IPS DF 6.9 (cell line): ENCODE data around the gene TIMP4.

Source experiments
- DNase-seq: peaks from one replicate; pipeline ENCODE4 v3.0.0-alpha.2; 2013; ENCODE audit warnings: low read depth, low spot score
- H3K27ac ChIP-seq: one replicate; pipeline ENCODE4 v1.5.1; 2013; ENCODE audit warnings: low read length, control low read depth
- H3K27me3 ChIP-seq: 2 replicates; pipeline ENCODE4 v1.6.1; 2013; ENCODE audit warnings: mild to moderate bottlenecking, low read length; ENCODE audit not compliant: control insufficient read depth, insufficient read depth
- H3K36me3 ChIP-seq: 2 replicates; pipeline ENCODE4 v1.6.1; 2013; ENCODE audit warnings: low read length; ENCODE audit not compliant: control insufficient read depth, insufficient read depth
- H3K4me1 ChIP-seq: 2 replicates; pipeline ENCODE4 v1.6.1; 2013; ENCODE audit warnings: low read length; ENCODE audit not compliant: control insufficient read depth, insufficient read depth
- H3K4me3 ChIP-seq: 2 replicates; pipeline ENCODE4 v1.5.1; 2013; ENCODE audit warnings: mild to moderate bottlenecking, low read length
- H3K9me3 ChIP-seq: 2 replicates; pipeline ENCODE4 v1.6.1; 2013; ENCODE audit warnings: low read length, inconsistent platforms; ENCODE audit not compliant: control insufficient read depth, insufficient read depth
- WGBS: extraction: QIAGEN DNeasy Blood & Tissue Kit; methylation state at CpG from one replicate; pipeline ENCODE4 v1.1.7; 2013; ENCODE audit warnings: mixed read lengths, missing lambda C conversion rate; ENCODE audit not compliant: insufficient read length, insufficient coverage; 5-methylcytosine and 5-hydroxymethylcytosine counted together

Gene TIMP4

GRCh38 chr3:12148183-12148940 is 10.3 kb downstream of the TIMP4 start:
- no peak for DNase-seq
- no peaks in the 10 kb centered on the region for H3K27me3 ChIP-seq
- no CpG with 5 or more reads among the region's 4 CpGs for WGBS
- no peaks in the 10 kb centered on the region for H3K9me3 ChIP-seq
- no peaks in the 10 kb centered on the region for H3K4me1 ChIP-seq
- no peaks in the 10 kb centered on the region; the same call in 1 of the 2 replicates for H3K36me3 ChIP-seq
- H3K27ac ChIP-seq = no peak overlapping the region
- no peak overlapping the region for H3K4me3 ChIP-seq

DNA sequence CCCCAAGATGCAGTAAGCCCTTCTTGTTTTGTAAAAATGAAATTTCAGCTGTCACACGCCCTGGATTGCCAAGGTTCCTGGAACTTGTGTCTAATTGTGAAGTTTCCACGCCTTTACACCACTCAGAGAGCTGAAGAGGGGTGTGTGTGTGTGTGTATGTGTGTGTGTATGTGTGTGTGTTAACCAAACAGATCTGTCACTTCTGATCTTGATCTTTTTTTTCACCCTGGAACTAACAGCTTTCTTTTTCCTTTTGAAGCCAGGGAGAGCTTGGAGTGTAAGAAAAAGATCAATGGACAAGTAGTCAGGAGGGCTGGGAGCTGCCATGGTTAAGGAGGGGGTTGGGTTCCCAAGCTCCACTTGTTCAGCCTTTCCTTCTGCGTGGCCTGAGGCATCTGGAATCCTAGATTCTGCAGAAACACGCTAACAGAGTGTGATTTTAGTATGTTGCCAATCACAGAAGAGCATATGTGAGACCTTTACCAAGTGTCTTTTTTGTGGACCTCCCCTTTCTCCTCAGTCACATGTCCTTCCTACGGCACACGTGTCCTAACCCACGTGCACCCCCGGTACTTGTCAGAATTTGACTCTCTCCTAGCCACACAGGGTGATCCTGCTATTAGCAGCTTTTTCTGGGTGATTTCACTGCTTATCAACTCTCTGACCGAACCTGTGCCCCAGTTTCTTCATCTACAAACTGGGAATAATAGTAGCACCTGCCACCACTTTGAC is 11.5 kb downstream of the TIMP4 start:
- Histone ChIP-seq H3K36me3 (no peaks in the 10 kb centered on the region; the same call in 1 of the 2 replicates), H3K27me3 (no peaks in the 10 kb centered on the region), H3K27ac (no peak overlapping the region), H3K4me1 (no peaks in the 10 kb centered on the region), H3K4me3 (no peak overlapping the region), H3K9me3 (no peaks in the 10 kb centered on the region)
- no CpG with 5 or more reads among the region's 9 CpGs for WGBS
- DNase-seq = no peak

- Histone ChIP-seq H3K27me3 (no peaks in the 10 kb centered on the region), H3K9me3 (no peaks in the 10 kb centered on the region), H3K36me3 (no peaks in the 10 kb centered on the region), H3K27ac (no peak overlapping the region), H3K4me3 (no peak overlapping the region), H3K4me1 (no peaks in the 10 kb centered on the region)
- no CpG with 5 or more reads among the region's 6 CpGs for WGBS
- no peak for DNase-seq
Observed at GRCh38 chr3:12143949-12144504, 14.7 kb downstream of the TIMP4 start.

- no peak for DNase-seq
- H3K9me3 ChIP-seq = no peaks in the 10 kb centered on the region
- no peaks in the 10 kb centered on the region for H3K36me3 ChIP-seq
- H3K27me3 ChIP-seq = no peaks in the 10 kb centered on the region
- H3K4me1 ChIP-seq = no peaks in the 10 kb centered on the region
- H3K27ac ChIP-seq = no peak overlapping the region
- WGBS = no CpG with 5 or more reads among the region's 4 CpGs
- no peak overlapping the region for H3K4me3 ChIP-seq
Observed at GRCh38 chr3:12142476-12142875, 16.2 kb downstream of the TIMP4 start.

GRCh38 chr3:12141350-12141749 is 17.4 kb downstream of the TIMP4 start:
- no peak for DNase-seq
- no peaks in the 10 kb centered on the region for H3K9me3 ChIP-seq
- no peaks in the 10 kb centered on the region for H3K4me1 ChIP-seq
- no CpG with 5 or more reads among the region's 1 CpG for WGBS
- no peak overlapping the region for H3K27ac ChIP-seq
- H3K36me3 ChIP-seq = no peaks in the 10 kb centered on the region
- H3K27me3 ChIP-seq = no peaks in the 10 kb centered on the region
- no peak overlapping the region for H3K4me3 ChIP-seq

DNA sequence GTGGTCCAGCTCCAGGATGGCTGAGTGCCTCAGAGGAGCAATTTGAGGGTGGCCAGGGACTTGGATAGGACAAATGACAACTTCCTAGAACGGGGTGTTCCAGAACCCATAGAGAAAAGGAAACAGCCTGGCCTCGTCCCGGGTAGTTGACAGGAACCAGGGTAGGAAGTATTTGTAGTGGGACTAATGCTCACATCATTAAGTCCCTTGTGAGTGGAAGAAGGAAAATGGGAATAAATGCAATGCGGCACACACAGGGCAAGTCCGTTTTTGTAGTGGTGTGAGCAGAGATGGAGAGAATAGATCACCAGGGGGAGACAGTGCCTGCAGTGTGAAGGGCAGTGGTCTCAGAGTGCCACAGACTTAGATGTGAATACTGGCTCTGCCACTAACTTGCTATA is 19.6 kb downstream of the TIMP4 start:
- Histone ChIP-seq H3K27me3 (no peaks in the 10 kb centered on the region), H3K9me3 (no peaks in the 10 kb centered on the region), H3K4me3 (no peak overlapping the region), H3K36me3 (no peaks in the 10 kb centered on the region), H3K4me1 (no peaks in the 10 kb centered on the region), H3K27ac (no peak overlapping the region)
- whole genome bisulfite sequencing = no CpG with 5 or more reads among the region's 5 CpGs
- no peak for DNase-seq

DNA sequence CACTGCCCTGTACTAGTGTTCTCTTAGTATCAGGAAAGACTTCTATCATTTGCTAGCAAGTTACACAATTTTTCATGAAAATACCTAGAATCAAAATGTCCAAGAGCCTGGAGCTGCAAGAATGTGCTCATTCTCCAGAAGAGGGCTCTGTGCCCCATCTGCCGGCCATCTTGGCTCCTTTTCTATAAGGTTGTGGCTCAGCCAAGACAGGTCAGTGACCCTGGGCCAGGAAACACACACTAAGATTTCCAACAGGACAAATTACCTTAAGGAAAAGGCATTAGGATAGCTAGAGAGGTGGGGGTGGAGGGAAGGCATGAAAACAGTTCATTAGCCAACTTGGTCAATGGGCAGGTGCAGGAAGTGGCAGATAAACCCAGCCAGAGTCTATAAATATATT is 20.7 kb downstream of the TIMP4 start:
- Histone ChIP-seq H3K36me3 (no peaks in the 10 kb centered on the region), H3K4me3 (no peak overlapping the region), H3K4me1 (no peaks in the 10 kb centered on the region), H3K9me3 (no peaks in the 10 kb centered on the region), H3K27me3 (no peaks in the 10 kb centered on the region), H3K27ac (no peak overlapping the region)
- no peak for DNase-seq
- no CpG with 5 or more reads among the region's 1 CpG for WGBS

GRCh38 chr3:12136371-12136770 is 22.3 kb downstream of the TIMP4 start:
- no CpG with 5 or more reads among the region's 3 CpGs for WGBS
- no peak for DNase-seq
- no peaks in the 10 kb centered on the region for H3K9me3 ChIP-seq
- no peaks in the 10 kb centered on the region for H3K27me3 ChIP-seq
- H3K4me3 ChIP-seq = no peak overlapping the region
- no peaks in the 10 kb centered on the region for H3K36me3 ChIP-seq
- H3K4me1 ChIP-seq = no peaks in the 10 kb centered on the region
- H3K27ac ChIP-seq = no peak overlapping the region

- Histone ChIP-seq H3K27ac (no peak overlapping the region), H3K4me1 (no peaks in the 10 kb centered on the region), H3K9me3 (no peaks in the 10 kb centered on the region), H3K4me3 (no peak overlapping the region), H3K36me3 (no peaks in the 10 kb centered on the region), H3K27me3 (no peaks in the 10 kb centered on the region)
- WGBS = no CpG with 5 or more reads among the region's 3 CpGs
- DNase-seq = no peak
Observed at GRCh38 chr3:12135029-12135657, 23.6 kb downstream of the TIMP4 start.

DNA sequence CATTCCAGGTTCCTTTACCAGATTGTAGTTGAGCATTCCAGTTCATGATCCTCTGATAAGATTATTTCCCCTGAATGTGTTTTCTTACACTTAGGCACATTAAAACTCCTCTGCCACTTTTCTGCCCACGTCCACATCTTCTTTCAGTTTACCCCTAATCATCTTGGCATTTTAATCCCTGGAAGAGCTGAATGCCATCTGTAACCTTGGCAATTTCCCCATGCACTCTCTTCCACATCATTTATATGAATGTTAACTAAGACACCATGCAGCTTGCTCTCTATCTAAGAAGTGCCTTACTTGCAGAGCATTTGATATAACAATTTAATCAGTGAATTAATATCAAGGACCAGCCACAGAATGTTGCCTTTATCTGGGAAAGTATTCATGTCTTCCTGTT is 25.8 kb downstream of the TIMP4 start:
- no CpG with 5 or more reads among the region's 1 CpG for WGBS
- Histone ChIP-seq H3K4me1 (no peaks in the 10 kb centered on the region), H3K27ac (no peak overlapping the region), H3K9me3 (no peaks in the 10 kb centered on the region), H3K36me3 (no peaks in the 10 kb centered on the region), H3K27me3 (no peaks in the 10 kb centered on the region), H3K4me3 (no peak overlapping the region)
- no peak for DNase-seq
